HG03196 (cell line): ENCODE data around the gene CABCOCO1.
A peak's percentile ranks its signal among the peaks of the same experiment; 100 is the strongest.

Source experiments
- ATAC-seq: cut with Tn5 transposase; IDR thresholded peaks from one replicate; pipeline ENCODE4 v1.9.1; 2021; ENCODE audit not compliant: unreplicated experiment

Gene CABCOCO1

GRCh38 chr10:61752111-61753011 is 89.6 kb downstream of the CABCOCO1 start:
- peak; percentile 64 for ATAC-seq

GRCh38 chr10:61753453-61753852 is 90.7 kb downstream of the CABCOCO1 start:
- ATAC-seq, result no peak

- no peak for ATAC-seq
Observed at GRCh38 chr10:61754587-61755550, 92.1 kb downstream of the CABCOCO1 start.

GRCh38 chr10:61757001-61757400 is 94.3 kb downstream of the CABCOCO1 start:
- ATAC-seq, result no peak

GRCh38 chr10:61757525-61758397 is 95.0 kb downstream of the CABCOCO1 start:
- no peak for ATAC-seq

- ATAC-seq, result no peak
Observed at GRCh38 chr10:61758433-61758832, 95.7 kb downstream of the CABCOCO1 start.

- ATAC-seq, result no peak
Observed at GRCh38 chr10:61759751-61760150, 97.0 kb downstream of the CABCOCO1 start.

- ATAC-seq, result no peak
Observed at GRCh38 chr10:61760943-61761824, 98.5 kb downstream of the CABCOCO1 start.

- no peak for ATAC-seq
Observed at GRCh38 chr10:61761825-61762217, 99.1 kb downstream of the CABCOCO1 start.

- no peak for ATAC-seq
Observed at GRCh38 chr10:61763778-61764177, 101.0 kb downstream of the CABCOCO1 start.

- no peak for ATAC-seq
Observed at GRCh38 chr10:61764486-61764885, 101.8 kb downstream of the CABCOCO1 start.

GRCh38 chr10:61765176-61766087 is 102.7 kb downstream of the CABCOCO1 start:
- ATAC-seq, result no peak

GRCh38 chr10:61766927-61767326 is 104.2 kb downstream of the CABCOCO1 start:
- no peak for ATAC-seq

- ATAC-seq, result no peak
Observed at GRCh38 chr10:61774031-61774430, 111.3 kb downstream of the CABCOCO1 start.

GRCh38 chr10:61775111-61775510 is 112.4 kb downstream of the CABCOCO1 start:
- no peak for ATAC-seq

GRCh38 chr10:61776615-61777266 is 114.0 kb downstream of the CABCOCO1 start:
- no peak for ATAC-seq

GRCh38 chr10:61778137-61778536 is 115.4 kb downstream of the CABCOCO1 start:
- no peak for ATAC-seq

GRCh38 chr10:61779276-61779675 is 116.5 kb downstream of the CABCOCO1 start:
- ATAC-seq, result no peak
